Measurements from ENCODE around the gene AOAH.

The AOAH gene

GRCh38 chr7:36750451-36750850 is 26.2 kb upstream of the AOAH start:
- TF ChIP-seq ESRRG (CRISPR knock-in tag; IDR thresholded peaks at IDR 0.05) (no peak), PATZ1 (CRISPR knock-in tag; IDR thresholded peaks at IDR 0.05; ENCODE audit: borderline replicate concordance) (no peak), ZNF565 (CRISPR knock-in tag; conservative IDR thresholded peaks at IDR 0.05; ENCODE audit: low read depth) (no peak), RARB (CRISPR knock-in tag; IDR thresholded peaks at IDR 0.05) (no peak), SNAI2 (CRISPR knock-in tag; IDR thresholded peaks at IDR 0.05) (no peak), OSR1 (CRISPR knock-in tag; IDR thresholded peaks at IDR 0.05) (no peak)
- ATAC-seq = no peak

- no peak for ATAC-seq
- TF ChIP-seq ISL1 (CRISPR knock-in tag; IDR thresholded peaks at IDR 0.05) (no peak), SNAI2 (CRISPR knock-in tag; IDR thresholded peaks at IDR 0.05) (no peak), POU6F1 (CRISPR knock-in tag; IDR thresholded peaks at IDR 0.05; ENCODE audit: borderline replicate concordance, low read depth) (no peak), ZFP3 (CRISPR knock-in tag; IDR thresholded peaks at IDR 0.05) (no peak), ZFP30 (CRISPR knock-in tag; IDR thresholded peaks at IDR 0.05) (no peak), PPARA (CRISPR knock-in tag; IDR thresholded peaks at IDR 0.05; ENCODE audit: borderline replicate concordance) (no peak), CREB5 (CRISPR knock-in tag; IDR thresholded peaks at IDR 0.05; ENCODE audit: low read depth) (no peak), GLIS3 (CRISPR knock-in tag; IDR thresholded peaks at IDR 0.05) (no peak), ZNF8 (CRISPR knock-in tag; IDR thresholded peaks at IDR 0.05) (no peak), ZNF70 (CRISPR knock-in tag; IDR thresholded peaks at IDR 0.05) (no peak), ARNTL (CRISPR knock-in tag; IDR thresholded peaks at IDR 0.05; ENCODE audit: borderline replicate concordance, low read depth) (no peak), OSR1 (CRISPR knock-in tag; IDR thresholded peaks at IDR 0.05) (no peak), TOX (CRISPR knock-in tag; IDR thresholded peaks at IDR 0.05; ENCODE audit: borderline replicate concordance) (no peak), ZNF565 (CRISPR knock-in tag; conservative IDR thresholded peaks at IDR 0.05; ENCODE audit: low read depth) (no peak), RARB (CRISPR knock-in tag; IDR thresholded peaks at IDR 0.05) (no peak), ZC3H10 (CRISPR knock-in tag; IDR thresholded peaks at IDR 0.05) (no peak), CSRNP3 (CRISPR knock-in tag; IDR thresholded peaks at IDR 0.05) (no peak)
These were observed 25.1 kb upstream of the AOAH start for GRCh38 chr7:36749282-36749960.

- ATAC-seq = no peak
- TF ChIP-seq PPARA (CRISPR knock-in tag; IDR thresholded peaks at IDR 0.05; ENCODE audit: borderline replicate concordance) (no peak), CSRNP3 (CRISPR knock-in tag; IDR thresholded peaks at IDR 0.05) (no peak), CSDC2 (CRISPR knock-in tag; IDR thresholded peaks at IDR 0.05) (no peak), ZNF70 (CRISPR knock-in tag; IDR thresholded peaks at IDR 0.05) (no peak), BACH2 (CRISPR knock-in tag; IDR thresholded peaks at IDR 0.05; ENCODE audit: borderline replicate concordance) (no peak), SNAI2 (CRISPR knock-in tag; IDR thresholded peaks at IDR 0.05) (no peak), ZNF565 (CRISPR knock-in tag; conservative IDR thresholded peaks at IDR 0.05; ENCODE audit: low read depth) (no peak), PATZ1 (CRISPR knock-in tag; IDR thresholded peaks at IDR 0.05; ENCODE audit: borderline replicate concordance) (no peak), POU6F1 (CRISPR knock-in tag; IDR thresholded peaks at IDR 0.05; ENCODE audit: borderline replicate concordance, low read depth) (no peak), ESRRG (CRISPR knock-in tag; IDR thresholded peaks at IDR 0.05) (no peak), ZFP3 (CRISPR knock-in tag; IDR thresholded peaks at IDR 0.05) (no peak), ZFP30 (CRISPR knock-in tag; IDR thresholded peaks at IDR 0.05) (no peak), TCF4 (CRISPR knock-in tag; IDR thresholded peaks at IDR 0.05; ENCODE audit: borderline replicate concordance) (no peak), ZC3H10 (CRISPR knock-in tag; IDR thresholded peaks at IDR 0.05) (no peak), ZNF8 (CRISPR knock-in tag; IDR thresholded peaks at IDR 0.05) (no peak), CREB5 (CRISPR knock-in tag; IDR thresholded peaks at IDR 0.05; ENCODE audit: low read depth) (no peak), OSR1 (CRISPR knock-in tag; IDR thresholded peaks at IDR 0.05) (no peak)
These were observed 23.8 kb upstream of the AOAH start for GRCh38 chr7:36748017-36748487.

All from SK-N-SH treated with all-trans-retinoic acid at 6 μM for 48 hours (cell line).